Endothelial cell of umbilical vein (primary cell): ENCODE data around the gene NECTIN2. TPM values are rescaled to one million over a fixed set of nuclear protein-coding genes. Genes with fewer than 3 reads are reported as not detected.

Experiments used
- BruUV-seq: library from RNA; stranded (reverse); fragments of 400-500 nt; replicated peaks from 2 replicates; lab custom pipeline; 2021; lab: Mats Ljungman, UMichigan
- CTCF ChIA-PET: fragments of 300-600, 350-600 bp; sonication (Branson Sonifier 250); formaldehyde crosslinking; loops from one replicate; lab custom pipeline; 2021; ENCODE audit warnings: antibody characterized with exemption, inconsistent platforms; lab: Charles Lee
- POLR2A ChIA-PET: fragments of 300-600, 350-600 bp; sonication (Branson Sonifier 250); formaldehyde crosslinking; loops from one replicate; lab custom pipeline; 2021; ENCODE audit warnings: antibody characterized with exemption, inconsistent platforms; lab: Charles Lee
- DNase-seq: peaks from one replicate; pipeline ENCODE4 v3.0.0-alpha.2; 2011; ENCODE audit warnings: low read depth, low spot score
- FAIRE-seq: peaks from 2 replicates; lab custom pipeline; 2011; peaks lifted over from hg19 to GRCh38; lab: Jason Lieb, UNC
- H2AFZ ChIP-seq: 2 replicates; pipeline ENCODE4 v1.6.0; 2012; ENCODE audit warnings: low read depth, low read length, control low read depth, inconsistent platforms
- H3K27ac ChIP-seq: 2 replicates; pipeline ENCODE4 v1.5.1; 2011; ENCODE audit warnings: low read depth, mild to moderate bottlenecking, control low read depth, low read length, moderate library complexity; ENCODE audit not compliant: insufficient read depth
- H3K27me3 ChIP-seq, 2 experiments: 2 replicates each; pipeline versions ENCODE4 v1.6.0 to v1.6.1; 2011; ENCODE audit warnings: low read length in 2 of 2, mixed read lengths in 1 of 2; ENCODE audit not compliant: control insufficient read depth in 2 of 2, insufficient read depth in 2 of 2
- H3K36me3 ChIP-seq, 2 experiments: 2 replicates in 1 of 2; 3 replicates in 1 of 2; pipeline ENCODE4 v1.5.1; 2011; ENCODE audit warnings: low read length in 2 of 2, mild to moderate bottlenecking in 1 of 2, moderate library complexity in 1 of 2; ENCODE audit not compliant: control insufficient read depth in 2 of 2, insufficient read depth in 2 of 2; ENCODE audit errors: extremely low read depth in 1 of 2
- H3K4me1 ChIP-seq: 3 replicates; pipeline ENCODE4 v1.5.1; 2011; ENCODE audit warnings: mild to moderate bottlenecking, low read length; ENCODE audit not compliant: control insufficient read depth, insufficient read depth; ENCODE audit errors: extremely low read depth
- H3K4me2 ChIP-seq: 2 replicates; pipeline ENCODE4 v1.6.1; 2011; ENCODE audit warnings: low read length, control low read depth, mixed read lengths; ENCODE audit not compliant: insufficient read depth
- H3K4me3 ChIP-seq, 3 experiments: fragments of 200-600 bp in 1 of 3; sonication (generic), shearing (Covaris generic) in 1 of 3; replicated peaks in 1 of 3; 2 replicates each; pipeline ENCODE4 v1.5.1; 2011 to 2016; ENCODE audit warnings: control low read depth in 3 of 3, low read length in 3 of 3, mild to moderate bottlenecking in 2 of 3, inconsistent platforms in 1 of 3, low read depth in 1 of 3, moderate library complexity in 1 of 3; ENCODE audit not compliant: insufficient read depth in 1 of 3
- H3K79me2 ChIP-seq: 2 replicates; pipeline ENCODE4 v1.6.0; 2012; ENCODE audit warnings: low read length, inconsistent platforms; ENCODE audit not compliant: control insufficient read depth, insufficient read depth
- H3K9ac ChIP-seq: replicated peaks from 2 replicates; pipeline ENCODE3; 2011; ENCODE audit warnings: low read length, control low read depth; ENCODE audit not compliant: insufficient read depth; ENCODE audit errors: extremely low read depth
- H3K9me1 ChIP-seq: replicated peaks from 3 replicates; pipeline ENCODE4 v1.6.0; 2011; ENCODE audit warnings: mild to moderate bottlenecking, low read length; ENCODE audit not compliant: control insufficient read depth, insufficient read depth; ENCODE audit errors: extremely low read depth
- H3K9me3 ChIP-seq: replicated peaks from 2 replicates; pipeline ENCODE4 v1.5.1; 2012; ENCODE audit warnings: low read length, inconsistent platforms; ENCODE audit not compliant: control insufficient read depth, insufficient read depth
- H4K20me1 ChIP-seq: replicated peaks from 2 replicates; pipeline ENCODE3; 2011; ENCODE audit warnings: mild to moderate bottlenecking, low read length; ENCODE audit not compliant: control insufficient read depth, insufficient read depth; ENCODE audit errors: extremely low read depth
- CTCF ChIP-seq, 2 donors: IDR thresholded peaks; 1 replicate in 1 of 2; 2 replicates in 1 of 2; pipeline ENCODE4 v1.5.1; 2011; ENCODE audit warnings: low read length in 2 of 2, mild to moderate bottlenecking in 2 of 2, moderate library complexity in 2 of 2, control low read depth in 1 of 2, inconsistent platforms in 1 of 2, low read depth in 1 of 2; ENCODE audit not compliant: insufficient read depth in 1 of 2; ENCODE audit errors: extremely low read depth in 1 of 2
- EZH2 ChIP-seq: IDR thresholded peaks from 2 replicates; pipeline ENCODE4 v1.6.1; 2012; ENCODE audit warnings: borderline replicate concordance, low read depth, mild to moderate bottlenecking, moderate library complexity, low read length, inconsistent platforms; ENCODE audit not compliant: severe bottlenecking
- FOS ChIP-seq: IDR thresholded peaks from 2 replicates; pipeline ENCODE4 v1.6.1; 2011; ENCODE audit warnings: mild to moderate bottlenecking, low read length, moderate library complexity, borderline replicate concordance; ENCODE audit not compliant: insufficient read depth
- GATA2 ChIP-seq: IDR thresholded peaks from 2 replicates; pipeline ENCODE4 v1.7.0; 2011; ENCODE audit warnings: low read depth, mild to moderate bottlenecking, moderate library complexity, mixed read lengths, low read length; ENCODE audit not compliant: insufficient read length, insufficient read depth
- JUN ChIP-seq: IDR thresholded peaks from 2 replicates; pipeline ENCODE4 v1.6.1; 2011; ENCODE audit warnings: borderline replicate concordance, low read depth; ENCODE audit not compliant: insufficient read length, insufficient read depth
- MAX ChIP-seq: IDR thresholded peaks from 2 replicates; pipeline ENCODE4 v1.6.1; 2011; ENCODE audit not compliant: insufficient read depth, insufficient read length
- MYC ChIP-seq: IDR thresholded peaks from one replicate; pipeline ENCODE4 v1.6.1; 2011; ENCODE audit warnings: mild to moderate bottlenecking, low read depth, low read length
- POLR2A ChIP-seq: IDR thresholded peaks from 2 replicates; pipeline ENCODE4 v1.6.1; 2012; ENCODE audit warnings: low read depth, mild to moderate bottlenecking, control low read depth, low read length
- POLR2AphosphoS5 ChIP-seq: IDR thresholded peaks from 2 replicates; pipeline ENCODE4 v1.6.1; 2012; ENCODE audit warnings: low read depth, mild to moderate bottlenecking, control low read depth, low read length, moderate library complexity; ENCODE audit not compliant: insufficient read depth
- dilution Hi-C: fragments of 300-500 bp; cut with MboI; formaldehyde crosslinking; loops from one replicate; pipeline ENCODE4 v1.15.0; 2019; ENCODE audit warnings: low sequenced_read_pairs; ENCODE audit not compliant: extremely low pct_ligation_motif_present
- intact Hi-C: fragments of 100-400 bp; cut with micrococcal nuclease; formaldehyde crosslinking; loops from one replicate; pipeline ENCODE4 v1.10.0; 2022
- polyA plus RNA-seq, 4 experiments: library from polyadenylated mRNA; depleted of rRNA in 3 of 4; stranded (reverse) in 3 of 4; unstranded in 1 of 4; fragments of >200 nt; gene quantifications; 2 replicates each; pipeline versions ENCODE4 v1.2.1 to v1.2.3, GENCODE V29; 2011 to 2012; ENCODE audit warnings: missing spikeins in 1 of 4
- total RNA-seq: library from RNA; stranded (reverse); gene quantifications from 2 replicates; pipeline ENCODE4 v1.2.3, GENCODE V29; 2021

The NECTIN2 gene
- total and polyA plus RNA-seq, 2 donors (not counting 3 experiments of a cell fraction or from before 2014, with no cell fraction given): 211 to 238 TPM

- H3K9me1 ChIP-seq: no peaks in the 10 kb centered on the region
- H3K27me3 ChIP-seq: no peaks in the 10 kb centered on the region
- no peak overlapping the region for H3K4me2 ChIP-seq
- no peaks in the 10 kb centered on the region for H3K9me3 ChIP-seq
- H2AFZ ChIP-seq: no peak overlapping the region
- no peaks in the 10 kb centered on the region for H3K79me2 ChIP-seq
- dilution Hi-C loops (no loop called here), intact Hi-C loops (no loop called here)
- no peaks in the 10 kb centered on the region for H3K36me3 ChIP-seq
- CTCF ChIA-PET: interaction anchor here (0.7 to 1.2 kb wide), 2 partner anchors 128 to 361 kb away, joined by 3 read pairs; no protein-coding TSS in a partner anchor
- DNase-seq: no peak
- no peak for FAIRE-seq
- H3K27ac ChIP-seq: no peak overlapping the region
- no TSS peak for BruUV-seq
- no peaks in the 10 kb centered on the region for H4K20me1 ChIP-seq
- H3K9ac ChIP-seq: no peak overlapping the region
- POLR2A ChIA-PET: no interaction called here
- peaks cover 3% of the 10 kb centered on the region for H3K4me1 ChIP-seq
- TF ChIP-seq GATA2 (no peak), FOS (no peak), MAX (no peak), CTCF (IDR thresholded peaks at IDR 0.05; ENCODE audit: extremely low read depth in 1 of 2, insufficient read depth in 1 of 2, low read depth in 1 of 2, low read length in 2 of 2) (no peak), EZH2 (no peak), POLR2A (no peak), POLR2AphosphoS5 (no peak), JUN (no peak), MYC (no peak)
- H3K4me3 ChIP-seq: no peak overlapping the region
Observed at GRCh38 chr19:44931541-44931940, 85.4 kb downstream of the NECTIN2 start.

Other genes starting within 250 kb of the NECTIN2 start
- 0.35 TPM in 1 of 2 replicates, not detected in the other for gene IGSF23, start 232.7 kb upstream of the NECTIN2 start, total RNA-seq
- 0.73 and 0.81 TPM in 2 replicates for gene IGSF23, start 232.7 kb upstream of the NECTIN2 start, polyA plus RNA-seq
- 133 and 199 TPM in 2 replicates for gene PVR, start 202.4 kb upstream of the NECTIN2 start, total RNA-seq
- 226 and 276 TPM in 2 replicates for gene PVR, start 202.4 kb upstream of the NECTIN2 start, polyA plus RNA-seq
- gene CEACAM19, start 174.8 kb upstream of the NECTIN2 start, total RNA-seq: 9.9 and 13.0 TPM in 2 replicates
- 14.5 and 23.2 TPM in 2 replicates for gene CEACAM19, start 174.8 kb upstream of the NECTIN2 start, polyA plus RNA-seq
- not detected in 2 replicates for gene CEACAM16, start 147.1 kb upstream of the NECTIN2 start, total RNA-seq
- not detected in 2 replicates for gene CEACAM16, start 147.1 kb upstream of the NECTIN2 start, polyA plus RNA-seq
- 24.0 and 26.9 TPM in 2 replicates for gene BCL3, start 97.6 kb upstream of the NECTIN2 start, total RNA-seq
- 11.0 and 15.3 TPM in 2 replicates for gene BCL3, start 97.6 kb upstream of the NECTIN2 start, polyA plus RNA-seq
- gene CBLC, start 68.4 kb upstream of the NECTIN2 start, total RNA-seq: not detected in 2 replicates
- gene CBLC, start 68.4 kb upstream of the NECTIN2 start, polyA plus RNA-seq: 0.04 and 0.08 TPM in 2 replicates
- gene BCAM, start 37.2 kb upstream of the NECTIN2 start, total RNA-seq: 28.5 and 29.0 TPM in 2 replicates
- gene BCAM, start 37.2 kb upstream of the NECTIN2 start, polyA plus RNA-seq: 23.9 and 32.5 TPM in 2 replicates
- 90.7 and 101 TPM in 2 replicates for gene TOMM40, start 45.0 kb downstream of the NECTIN2 start, total RNA-seq
- 70.2 and 71.8 TPM in 2 replicates for gene TOMM40, start 45.0 kb downstream of the NECTIN2 start, polyA plus RNA-seq
- gene APOE, start 59.5 kb downstream of the NECTIN2 start, total RNA-seq: 1.5 and 3.3 TPM in 2 replicates
- gene APOE, start 59.5 kb downstream of the NECTIN2 start, polyA plus RNA-seq: 6.2 and 6.9 TPM in 2 replicates
- gene APOC1, start 68.3 kb downstream of the NECTIN2 start, total RNA-seq: 5.0 and 11.4 TPM in 2 replicates
- 15.0 and 18.5 TPM in 2 replicates for gene APOC1, start 68.3 kb downstream of the NECTIN2 start, polyA plus RNA-seq
- not detected in 2 replicates for gene APOC4, start 95.9 kb downstream of the NECTIN2 start, total RNA-seq
- gene APOC4, start 95.9 kb downstream of the NECTIN2 start, polyA plus RNA-seq: not detected in 2 replicates
- not detected in 2 replicates for gene APOC2, start 99.8 kb downstream of the NECTIN2 start, total RNA-seq
- not detected in 2 replicates for gene APOC2, start 99.8 kb downstream of the NECTIN2 start, polyA plus RNA-seq
- 108 and 115 TPM in 2 replicates for gene CLPTM1, start 109.1 kb downstream of the NECTIN2 start, total RNA-seq
- 176 and 200 TPM in 2 replicates for gene CLPTM1, start 109.1 kb downstream of the NECTIN2 start, polyA plus RNA-seq
- gene RELB, start 155.2 kb downstream of the NECTIN2 start, total RNA-seq: 10.5 and 13.2 TPM in 2 replicates
- 14.4 and 19.8 TPM in 2 replicates for gene RELB, start 155.2 kb downstream of the NECTIN2 start, polyA plus RNA-seq
- gene CLASRP, start 192.7 kb downstream of the NECTIN2 start, total RNA-seq: 70.7 and 77.0 TPM in 2 replicates
- gene CLASRP, start 192.7 kb downstream of the NECTIN2 start, polyA plus RNA-seq: 30.5 and 40.7 TPM in 2 replicates
- 1.8 and 2.1 TPM in 2 replicates for gene ZNF296, start 230.2 kb downstream of the NECTIN2 start, total RNA-seq
- gene ZNF296, start 230.2 kb downstream of the NECTIN2 start, polyA plus RNA-seq: 0.35 and 0.46 TPM in 2 replicates
- 30.3 and 34.2 TPM in 2 replicates for gene GEMIN7, start 233.0 kb downstream of the NECTIN2 start, total RNA-seq
- 53.7 and 55.6 TPM in 2 replicates for gene GEMIN7, start 233.0 kb downstream of the NECTIN2 start, polyA plus RNA-seq
- gene PPP1R37, start 246.9 kb downstream of the NECTIN2 start, total RNA-seq: 27.1 and 28.5 TPM in 2 replicates
- 16.2 and 18.6 TPM in 2 replicates for gene PPP1R37, start 246.9 kb downstream of the NECTIN2 start, polyA plus RNA-seq